HG03565 (cell line): Measurements from ENCODE around the gene NHS.

Experiments used
- ATAC-seq: cut with Tn5 transposase; IDR thresholded peaks from one replicate; pipeline ENCODE4 v1.9.1; 2021; ENCODE audit warnings: mild to moderate bottlenecking, moderate library complexity; ENCODE audit not compliant: unreplicated experiment

The NHS gene

DNA sequence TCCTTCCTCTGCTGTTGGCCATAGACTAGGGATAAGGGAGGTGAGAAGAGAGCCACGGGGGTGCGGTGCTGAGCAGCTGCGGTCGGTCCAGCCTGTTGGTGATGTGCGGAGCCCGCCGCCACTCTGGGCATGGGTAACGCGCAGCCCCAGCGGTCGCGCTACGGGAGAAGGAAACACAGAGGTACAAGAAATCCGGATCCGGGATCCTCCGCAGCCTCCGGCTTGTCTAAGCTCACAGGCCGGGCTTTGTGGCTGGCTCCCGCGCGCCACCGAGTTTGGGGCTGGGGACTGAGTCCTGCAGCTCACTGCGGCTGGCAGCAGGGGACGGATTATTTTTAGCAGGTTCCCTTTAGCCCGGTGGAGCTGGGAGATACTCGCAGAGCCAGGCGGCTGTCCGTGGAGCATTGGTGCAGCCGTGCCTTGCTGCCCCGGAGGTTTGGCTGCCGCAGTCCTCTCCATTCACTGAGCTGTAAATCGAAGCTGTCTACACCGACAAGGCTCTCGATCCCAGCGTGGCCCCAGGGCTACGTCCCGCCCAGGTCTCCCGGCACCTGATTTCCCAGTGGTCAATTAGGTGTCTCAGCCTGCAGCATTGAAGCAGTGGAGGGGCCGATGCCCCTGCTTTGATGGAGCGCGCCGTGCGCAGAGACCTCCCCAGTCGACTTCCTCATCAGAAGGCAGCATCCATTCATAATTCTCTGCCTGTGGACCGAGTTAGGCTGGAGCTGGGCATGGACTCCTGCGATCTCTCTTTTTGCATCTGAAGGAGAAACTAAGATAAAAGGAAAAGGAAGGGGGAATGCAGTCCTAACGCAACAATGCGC, 280.4 kb downstream of the NHS start:
- no peak for ATAC-seq

DNA sequence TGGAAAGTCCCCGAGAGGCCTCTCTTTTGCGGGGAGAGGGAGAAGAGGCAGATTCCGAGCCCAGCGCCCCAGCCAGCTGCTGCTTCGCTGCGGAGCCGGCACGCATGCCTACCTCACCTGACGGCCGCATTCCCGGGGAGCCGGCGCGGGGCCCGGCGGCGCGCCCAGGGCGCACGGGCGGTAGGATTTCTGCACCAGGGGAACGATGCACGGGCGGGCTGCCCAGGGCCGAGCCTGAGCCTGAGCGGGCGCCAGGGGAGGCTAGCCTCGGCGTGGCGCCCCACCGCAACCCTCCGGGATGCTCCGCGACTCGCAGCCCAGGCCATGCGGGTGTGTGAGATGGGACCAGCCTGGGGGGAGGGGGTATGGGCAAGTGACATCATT, 281.0 kb downstream of the NHS start:
- ATAC-seq, result no peak

DNA sequence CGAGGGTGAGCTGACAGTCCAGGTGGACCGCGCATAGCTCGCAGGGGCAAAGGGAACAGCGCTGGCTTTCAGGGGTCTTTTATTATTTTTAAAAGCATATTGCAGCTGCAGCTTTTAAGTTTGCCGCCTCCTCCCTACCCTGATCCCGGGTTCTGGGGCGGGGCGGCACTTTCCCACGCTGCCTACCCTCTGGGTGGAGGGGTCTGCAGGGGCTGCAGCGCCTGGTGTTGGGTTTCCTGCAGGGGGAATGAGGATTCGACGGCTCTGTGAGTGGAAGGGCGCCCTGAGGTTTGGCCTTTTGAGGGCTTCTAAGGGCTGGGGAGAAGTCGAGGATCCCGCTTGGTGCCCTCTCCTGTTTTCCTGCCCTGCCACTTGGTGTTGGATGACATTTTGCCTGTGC, 281.6 kb downstream of the NHS start:
- ATAC-seq, result no peak

DNA sequence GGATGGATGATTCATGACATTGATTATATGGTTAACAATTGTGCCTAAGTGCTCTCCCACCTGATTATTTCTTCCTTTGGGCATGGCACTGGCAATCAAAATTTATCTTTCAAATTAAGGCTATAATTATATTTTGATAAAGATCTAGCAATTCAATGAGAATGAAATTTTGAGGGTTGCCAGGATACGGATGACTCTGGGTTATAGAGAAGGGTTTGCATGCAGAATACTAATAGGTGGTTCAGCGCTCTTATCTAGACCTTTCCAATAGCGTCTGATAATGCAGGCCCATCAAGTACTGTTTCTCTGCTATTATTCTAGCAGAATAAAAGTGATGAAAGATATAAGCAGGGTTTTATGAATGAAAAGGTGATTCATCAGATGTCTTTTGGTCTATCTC, 287.4 kb downstream of the NHS start:
- no peak for ATAC-seq

- ATAC-seq, result no peak
These were observed 293.9 kb downstream of the NHS start for GRCh38 chrX:17668929-17669328.

DNA sequence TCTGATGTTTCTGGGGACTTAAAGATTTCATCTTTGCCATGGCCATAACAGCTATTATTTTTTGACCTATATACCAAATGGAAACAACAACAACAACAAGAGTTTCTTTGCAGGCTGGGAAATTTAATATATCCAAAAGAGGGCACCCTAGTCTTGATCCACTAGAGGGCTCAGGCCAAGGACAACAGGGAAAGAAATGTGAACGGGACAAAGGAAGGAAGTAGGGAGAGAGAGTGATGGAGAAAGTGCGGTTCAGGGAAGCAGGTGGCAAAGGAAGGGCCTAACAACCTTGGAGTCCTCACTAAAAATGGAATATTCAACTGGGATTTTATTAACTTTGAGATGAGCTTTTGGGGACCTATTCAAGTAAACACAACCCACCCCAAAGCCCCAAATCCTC, 294.5 kb downstream of the NHS start:
- ATAC-seq, result no peak

DNA sequence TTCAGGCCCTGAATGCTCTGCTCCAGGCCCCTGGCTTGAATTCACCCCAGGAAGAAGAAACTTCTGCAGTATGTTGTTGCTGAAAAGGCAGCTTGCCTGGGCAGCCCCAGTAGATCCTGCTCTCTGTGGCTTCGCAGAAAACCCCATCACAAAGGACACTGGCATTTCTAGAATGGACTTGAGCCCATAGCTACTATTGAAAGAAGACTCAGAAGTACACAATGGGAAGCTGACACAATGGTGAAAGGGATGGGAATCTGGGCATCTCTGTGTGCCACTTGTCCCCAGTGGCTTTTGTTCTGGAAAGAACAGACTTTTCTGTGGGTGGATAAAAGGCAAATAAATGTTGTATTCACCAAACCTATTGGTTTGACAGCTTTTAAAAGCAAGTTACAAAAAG, 294.9 kb downstream of the NHS start:
- ATAC-seq, result no peak

- no peak for ATAC-seq
These were observed 295.9 kb downstream of the NHS start for GRCh38 chrX:17670874-17671273.

DNA sequence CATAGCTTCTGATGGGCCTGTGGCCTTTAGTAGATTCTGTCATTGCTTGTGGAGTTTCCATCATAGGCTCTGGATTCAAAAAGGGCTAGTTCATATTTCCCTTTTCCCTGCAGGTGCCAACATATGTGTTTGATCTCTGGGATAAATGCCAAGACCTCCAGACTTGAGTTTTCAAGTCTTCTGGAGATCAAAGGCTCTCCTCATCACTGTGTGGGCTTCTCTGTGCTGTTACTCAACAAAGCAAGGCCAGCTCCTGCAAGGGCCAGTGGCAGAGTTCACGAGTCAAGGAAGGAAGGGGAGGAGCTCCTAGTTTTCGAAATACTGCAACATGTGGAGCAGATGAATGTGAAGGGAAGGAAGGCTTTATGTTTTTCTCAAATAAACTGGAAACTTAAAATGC, 299.6 kb downstream of the NHS start:
- ATAC-seq, result no peak

- no peak for ATAC-seq
These were observed 304.3 kb downstream of the NHS start for GRCh38 chrX:17679261-17679660.

- ATAC-seq, result no peak
These were observed 304.8 kb downstream of the NHS start for GRCh38 chrX:17679820-17680219.

GRCh38 chrX:17680732-17681413, 305.9 kb downstream of the NHS start:
- no peak for ATAC-seq

GRCh38 chrX:17682259-17682658, 307.3 kb downstream of the NHS start:
- no peak for ATAC-seq

DNA sequence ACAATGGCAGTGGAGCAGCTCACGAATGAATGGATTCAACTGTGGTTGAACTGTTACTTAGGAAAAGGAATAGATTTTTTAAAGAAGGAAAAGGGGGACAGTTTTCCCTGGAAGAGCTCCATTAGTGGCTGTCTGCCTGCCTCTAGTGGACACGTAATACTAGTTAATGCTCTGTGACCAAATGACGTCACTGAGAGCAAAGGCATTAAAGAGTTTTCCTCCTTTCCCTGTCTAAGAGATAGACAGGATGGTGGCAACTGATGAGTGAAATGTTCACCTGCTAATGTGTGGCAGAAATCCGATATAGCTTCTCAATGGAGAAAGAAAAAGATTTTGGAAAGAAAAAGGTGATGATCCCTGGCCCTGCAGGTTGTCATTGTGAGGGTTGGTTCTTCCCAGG, 310.0 kb downstream of the NHS start:
- no peak for ATAC-seq

GRCh38 chrX:17687648-17688047, 312.6 kb downstream of the NHS start:
- ATAC-seq, result no peak

- no peak for ATAC-seq
These were observed 315.0 kb downstream of the NHS start for GRCh38 chrX:17689971-17690409.

DNA sequence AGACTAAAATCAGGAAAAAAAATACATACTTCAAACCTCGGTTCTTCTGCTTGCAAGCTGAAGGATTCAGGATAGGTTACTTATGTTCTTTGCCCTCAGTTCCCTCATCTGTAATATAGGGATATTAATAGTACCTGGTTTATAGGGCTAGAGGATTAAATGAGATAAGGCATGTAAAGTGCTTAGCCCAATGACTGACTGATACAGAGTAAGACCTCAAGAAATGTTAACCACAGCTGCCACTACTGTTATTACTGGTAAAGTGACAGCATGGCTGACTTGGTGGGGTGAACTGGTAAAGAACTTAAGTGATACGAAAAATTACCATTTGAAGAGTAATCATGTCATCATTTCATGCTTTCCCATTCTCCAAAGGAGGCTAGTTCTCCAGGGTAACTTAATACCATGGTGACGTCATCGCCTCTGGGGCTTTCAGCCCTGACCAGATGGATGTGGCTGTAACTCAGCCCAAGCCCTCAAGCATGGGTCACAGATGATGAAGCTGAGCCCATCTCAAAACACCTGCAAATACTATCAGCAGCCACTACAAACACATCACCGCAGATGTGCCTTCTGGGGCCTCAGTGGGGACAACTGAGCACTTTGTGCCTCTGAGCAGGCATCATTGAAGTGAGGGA, 317.8 kb downstream of the NHS start:
- no peak for ATAC-seq

GRCh38 chrX:17697191-17697590, 322.2 kb downstream of the NHS start:
- ATAC-seq, result no peak

DNA sequence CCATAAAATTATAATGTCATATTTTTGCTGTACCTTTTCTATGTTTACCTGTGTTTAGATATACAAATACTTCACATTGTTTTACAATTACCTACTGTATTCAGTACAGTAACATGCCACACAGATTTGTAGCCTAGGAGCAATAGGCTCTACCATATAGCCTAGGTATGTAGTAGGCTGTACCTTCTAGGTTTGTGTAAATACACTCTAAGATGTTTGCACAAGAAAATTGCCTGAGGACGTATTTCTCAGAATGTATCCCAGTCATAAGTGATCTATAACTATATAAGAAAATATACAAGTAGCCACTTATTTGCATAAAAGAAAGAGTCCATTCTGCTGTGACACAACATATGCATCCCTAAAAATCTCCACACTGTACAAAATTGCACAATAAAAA, 326.0 kb downstream of the NHS start:
- no peak for ATAC-seq

- no peak for ATAC-seq
These were observed 328.2 kb downstream of the NHS start for GRCh38 chrX:17703201-17703600.

GRCh38 chrX:17705211-17705610, 330.2 kb downstream of the NHS start:
- ATAC-seq, result no peak

- ATAC-seq, result no peak
These were observed 331.7 kb downstream of the NHS start for GRCh38 chrX:17706676-17707075.
